CD4-positive, CD25-positive, alpha-beta regulatory T cell (primary cell): ENCODE measurements around the gene RACGAP1. TPM values are rescaled to one million over a fixed set of nuclear protein-coding genes. Genes with fewer than 3 reads are reported as not detected.

ENCODE experiments used
- ATAC-seq, 2 donors: fragments of 150-1000 bp; cut with Tn5 transposase; one replicate each; pipeline ENCODE4 v1.10.0; 2021; ENCODE audit warnings: low read depth in 2 of 2, moderate number of reproducible peaks in 2 of 2, moderate library complexity in 1 of 2
- DNase-seq, 3 donors: peaks; one replicate each; pipeline versions ENCODE4 v3.0.0 to v3.0.0-alpha.2; 2012 to 2022; ENCODE audit warnings: mixed read lengths in 1 of 3
- H3K27ac ChIP-seq: one replicate; pipeline ENCODE4 v1.7.0; 2013; ENCODE audit warnings: mild to moderate bottlenecking, low read length; ENCODE audit not compliant: insufficient read depth, poor library complexity, severe bottlenecking
- H3K27me3 ChIP-seq: one replicate; pipeline ENCODE4 v1.7.0; 2013; ENCODE audit warnings: low read length; ENCODE audit not compliant: control insufficient read depth, insufficient read depth
- H3K36me3 ChIP-seq: one replicate; pipeline ENCODE4 v1.7.0; 2013; ENCODE audit warnings: mild to moderate bottlenecking, low read length, moderate library complexity; ENCODE audit not compliant: control insufficient read depth, insufficient read depth
- H3K4me1 ChIP-seq: 2 replicates; pipeline ENCODE4 v1.7.0; 2013; ENCODE audit warnings: mild to moderate bottlenecking, low read length; ENCODE audit not compliant: insufficient read depth, control insufficient read depth, poor library complexity, severe bottlenecking
- H3K4me3 ChIP-seq: one replicate; pipeline ENCODE4 v1.7.0; 2013; ENCODE audit warnings: low read depth, mild to moderate bottlenecking, low read length, moderate library complexity
- H3K9me3 ChIP-seq, 2 experiments: 1 replicate in 1 of 2; 2 replicates in 1 of 2; pipeline ENCODE4 v1.7.0; 2013; ENCODE audit warnings: low read length in 2 of 2, mild to moderate bottlenecking in 1 of 2, moderate library complexity in 1 of 2; ENCODE audit not compliant: control insufficient read depth in 2 of 2
- H3K27ac Mint-ChIP-seq, 3 donors: one replicate each; pipeline ENCODE4 v1.8.0; 2020 to 2022; ENCODE audit warnings: mild to moderate bottlenecking in 3 of 3, mixed read lengths in 3 of 3, moderate library complexity in 2 of 3
- H3K27me3 Mint-ChIP-seq: one replicate; pipeline ENCODE4 v1.8.0; 2022; ENCODE audit warnings: mild to moderate bottlenecking, mixed read lengths
- H3K36me3 Mint-ChIP-seq: one replicate; pipeline ENCODE4 v1.8.0; 2020; ENCODE audit warnings: mixed read lengths
- H3K4me1 Mint-ChIP-seq, 4 donors: one replicate each; pipeline ENCODE4 v1.8.0; 2020 to 2022; ENCODE audit warnings: mixed read lengths in 4 of 4, mild to moderate bottlenecking in 1 of 4
- H3K4me3 Mint-ChIP-seq, 4 donors: one replicate each; pipeline ENCODE4 v1.8.0; 2020 to 2022; ENCODE audit warnings: mild to moderate bottlenecking in 4 of 4, mixed read lengths in 4 of 4, moderate library complexity in 3 of 4
- H3K9me3 Mint-ChIP-seq, 7 donors: one replicate each; pipeline ENCODE4 v1.8.0; 2020 to 2022; ENCODE audit warnings: mixed read lengths in 7 of 7, mild to moderate bottlenecking in 3 of 7, moderate library complexity in 2 of 7
- polyA plus RNA-seq, 4 donors: library from polyadenylated mRNA; unstranded; fragments of 300-500 nt; fragmentation: Illumina TruSeq; gene quantifications; one replicate each; pipeline ENCODE4 v1.2.3, GENCODE V29; 2021
- total RNA-seq: library from RNA; stranded (reverse); gene quantifications from one replicate; pipeline ENCODE4 v1.2.3, GENCODE V29; 2022

Gene RACGAP1
- total and polyA plus RNA-seq, 5 donors from 2014 or later, result 17.1 to 22.9 (median 17.4) TPM

GRCh38 chr12:50024227-50024626 is 1.1 kb downstream of the RACGAP1 start:
- H3K27ac ChIP-seq, result no peak overlapping the region
- Mint-ChIP-seq H3K27ac (peak overlapping the region in 2 of 3 donors; percentile 92 to 97), H3K9me3 (no peaks in the 10 kb centered on the region), H3K4me1 (peaks cover 13 to 49% (median 26%) of the 10 kb centered on the region in 4 donors), H3K36me3 (no peaks in the 10 kb centered on the region), H3K27me3 (no peaks in the 10 kb centered on the region), H3K4me3 (peak overlapping the region; percentile 92 to 99 (median 98))
- H3K4me3 ChIP-seq, result peak overlapping the region; percentile 87
- H3K36me3 ChIP-seq, result no peaks in the 10 kb centered on the region
- H3K9me3 ChIP-seq, result no peaks in the 10 kb centered on the region
- DNase-seq (no peak), ATAC-seq (no peak)
- H3K4me1 ChIP-seq, result peaks cover 12% of the 10 kb centered on the region
- no peaks in the 10 kb centered on the region for H3K27me3 ChIP-seq

GRCh38 chr12:50022903-50023302 is 2.4 kb downstream of the RACGAP1 start:
- H3K4me3 ChIP-seq, result no peak overlapping the region
- H3K27ac Mint-ChIP-seq, result peak overlapping the region in 1 of 3 donors; percentile 76

GRCh38 chr12:50021031-50021430 is 4.3 kb downstream of the RACGAP1 start:
- H3K4me3 ChIP-seq, result no peak overlapping the region
- Mint-ChIP-seq H3K4me3 (no peak overlapping the region), H3K27me3 (no peaks in the 10 kb centered on the region), H3K27ac (peak overlapping the region in 1 of 3 donors; percentile 24), H3K4me1 (peaks cover 16 to 68% (median 33%) of the 10 kb centered on the region in 4 donors), H3K9me3 (no peaks in the 10 kb centered on the region), H3K36me3 (no peaks in the 10 kb centered on the region)
- H3K4me1 ChIP-seq, result peaks cover 12% of the 10 kb centered on the region
- DNase-seq (no peak), ATAC-seq (no peak)
- no peaks in the 10 kb centered on the region for H3K9me3 ChIP-seq
- H3K27me3 ChIP-seq, result no peaks in the 10 kb centered on the region
- no peaks in the 10 kb centered on the region for H3K36me3 ChIP-seq
- no peak overlapping the region for H3K27ac ChIP-seq

More at GRCh38 chr12:50022903-50023302, 2.4 kb downstream of the RACGAP1 start:
- no peaks in the 10 kb centered on the region for H3K27me3 Mint-ChIP-seq
- peaks cover 16 to 60% (median 33%) of the 10 kb centered on the region in 4 donors for H3K4me1 Mint-ChIP-seq
- Histone ChIP-seq H3K9me3 (no peaks in the 10 kb centered on the region), H3K36me3 (no peaks in the 10 kb centered on the region), H3K27me3 (no peaks in the 10 kb centered on the region), H3K4me1 (peaks cover 12% of the 10 kb centered on the region), H3K27ac (no peak overlapping the region)
- ATAC-seq (no peak), DNase-seq (no peak)
- H3K36me3 Mint-ChIP-seq, result no peaks in the 10 kb centered on the region
- no peaks in the 10 kb centered on the region for H3K9me3 Mint-ChIP-seq
- peak overlapping the region in 1 of 4 donors; percentile 92 for H3K4me3 Mint-ChIP-seq

- Histone ChIP-seq H3K4me3 (no peak overlapping the region), H3K9me3 (no peaks in the 10 kb centered on the region), H3K27ac (no peak overlapping the region), H3K27me3 (no peaks in the 10 kb centered on the region), H3K4me1 (peaks cover 8% of the 10 kb centered on the region), H3K36me3 (no peaks in the 10 kb centered on the region)
- ATAC-seq (no peak), DNase-seq (no peak)
- Mint-ChIP-seq H3K4me3 (peak overlapping the region in 1 of 4 donors; percentile 16), H3K9me3 (no peaks in the 10 kb centered on the region), H3K36me3 (no peaks in the 10 kb centered on the region), H3K27me3 (no peaks in the 10 kb centered on the region), H3K4me1 (peaks cover 11 to 55% (median 24%) of the 10 kb centered on the region in 4 donors), H3K27ac (peak overlapping the region in 1 of 3 donors; percentile 91)
Measured at GRCh38 chr12:50019524-50019923, 5.8 kb downstream of the RACGAP1 start.

DNA sequence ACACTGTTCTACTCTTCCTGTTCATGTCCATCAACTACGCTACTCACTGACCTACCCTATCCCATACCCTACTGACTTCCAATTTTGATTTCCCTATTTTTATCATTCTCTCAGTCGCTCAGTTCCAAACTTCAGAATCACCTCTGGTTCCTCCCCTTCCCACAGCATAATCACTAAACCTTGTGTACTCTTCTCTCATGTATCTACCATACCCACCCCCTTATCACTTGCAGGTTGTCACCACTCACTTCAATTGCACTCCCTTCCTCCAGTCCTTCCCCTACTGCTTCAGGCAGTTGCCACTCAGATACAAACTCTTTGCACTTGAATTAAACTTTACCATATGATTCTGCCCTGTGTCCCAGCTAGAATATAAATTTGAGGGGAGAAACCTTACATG is 6.3 kb downstream of the RACGAP1 start:
- peaks cover 8% of the 10 kb centered on the region for H3K4me1 ChIP-seq
- H3K36me3 ChIP-seq, result no peaks in the 10 kb centered on the region
- H3K27me3 ChIP-seq, result no peaks in the 10 kb centered on the region
- DNase-seq (no peak), ATAC-seq (no peak)
- Mint-ChIP-seq H3K27me3 (no peaks in the 10 kb centered on the region), H3K9me3 (no peaks in the 10 kb centered on the region), H3K27ac (peak overlapping the region in 1 of 3 donors; percentile 91), H3K4me3 (peak overlapping the region in 2 of 4 donors; percentile 11 to 16), H3K4me1 (peaks cover 8 to 55% (median 24%) of the 10 kb centered on the region in 4 donors), H3K36me3 (no peaks in the 10 kb centered on the region)
- H3K4me3 ChIP-seq, result no peak overlapping the region
- no peak overlapping the region for H3K27ac ChIP-seq
- no peaks in the 10 kb centered on the region for H3K9me3 ChIP-seq

GRCh38 chr12:50018154-50018553 is 7.1 kb downstream of the RACGAP1 start:
- Mint-ChIP-seq H3K27ac (no peak overlapping the region), H3K27me3 (no peaks in the 10 kb centered on the region), H3K4me1 (peaks cover 16 to 55% (median 28%) of the 10 kb centered on the region in 4 donors), H3K36me3 (peaks cover 7% of the 10 kb centered on the region), H3K4me3 (no peak overlapping the region), H3K9me3 (no peaks in the 10 kb centered on the region)
- DNase-seq (no peak), ATAC-seq (no peak)
- Histone ChIP-seq H3K4me3 (no peak overlapping the region), H3K4me1 (peaks cover 14% of the 10 kb centered on the region), H3K27me3 (no peaks in the 10 kb centered on the region), H3K9me3 (no peaks in the 10 kb centered on the region), H3K27ac (no peak overlapping the region), H3K36me3 (no peaks in the 10 kb centered on the region)

- Histone ChIP-seq H3K4me3 (no peak overlapping the region), H3K4me1 (peaks cover 14% of the 10 kb centered on the region), H3K27ac (no peak overlapping the region), H3K36me3 (no peaks in the 10 kb centered on the region), H3K9me3 (no peaks in the 10 kb centered on the region), H3K27me3 (no peaks in the 10 kb centered on the region)
- no peak overlapping the region for H3K4me3 Mint-ChIP-seq
- H3K36me3 Mint-ChIP-seq, result peaks cover 7% of the 10 kb centered on the region
- ATAC-seq (no peak), DNase-seq (no peak)
- peaks cover 13 to 51% (median 25%) of the 10 kb centered on the region in 4 donors for H3K4me1 Mint-ChIP-seq
- no peaks in the 10 kb centered on the region for H3K9me3 Mint-ChIP-seq
- H3K27me3 Mint-ChIP-seq, result no peaks in the 10 kb centered on the region
- H3K27ac Mint-ChIP-seq, result no peak overlapping the region
Measured at GRCh38 chr12:50017641-50018040, 7.7 kb downstream of the RACGAP1 start.
